Suprapubic skin (tissue), 3 donors: Measurements from ENCODE around the gene RAP1A.
A peak's percentile ranks its signal among the peaks of the same experiment; 100 is the strongest.

Source experiments
- POLR2AphosphoS5 ChIP-seq, 3 donors: sonication (generic); formaldehyde crosslinking; IDR thresholded peaks; one replicate each; pipeline ENCODE4 v1.6.1; 2017; ENCODE audit warnings: antibody characterized with exemption in 3 of 3
- TF ChIP-seq, protein P1 (sequence below), 2 donors: fragments of 200-600 bp in 1 of 2; fragments of 450-650 bp in 1 of 2; sonication (generic) in 1 of 2; IDR thresholded peaks; one replicate each; pipeline ENCODE4 v1.5.1; 2016 to 2019; ENCODE audit warnings: antibody characterized with exemption in 2 of 2, mild to moderate bottlenecking in 1 of 2, moderate library complexity in 1 of 2

DNA sequence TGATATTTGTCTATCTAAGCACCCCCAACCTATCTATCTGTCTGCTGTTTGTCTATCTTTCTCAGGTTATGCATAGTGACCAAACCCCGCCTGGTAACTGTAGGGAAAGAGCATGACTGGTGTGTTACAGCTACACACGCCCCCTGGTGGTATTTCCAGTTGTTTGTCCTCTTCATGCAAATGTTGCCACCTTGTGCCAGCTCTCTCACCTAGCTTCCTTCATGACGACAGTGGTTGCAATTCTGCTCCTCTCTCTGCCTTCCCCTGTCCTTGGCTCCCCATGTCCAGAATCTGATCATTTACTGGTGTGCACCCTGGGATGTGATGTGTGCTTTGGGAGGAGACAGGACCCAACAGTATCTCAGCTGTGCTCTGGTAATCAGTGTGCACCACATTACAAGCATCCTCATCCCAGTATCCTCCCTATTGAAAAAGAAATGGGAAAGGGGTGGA lies 127.7 kb downstream of the RAP1A start:
- TF ChIP-seq, protein P1, sequence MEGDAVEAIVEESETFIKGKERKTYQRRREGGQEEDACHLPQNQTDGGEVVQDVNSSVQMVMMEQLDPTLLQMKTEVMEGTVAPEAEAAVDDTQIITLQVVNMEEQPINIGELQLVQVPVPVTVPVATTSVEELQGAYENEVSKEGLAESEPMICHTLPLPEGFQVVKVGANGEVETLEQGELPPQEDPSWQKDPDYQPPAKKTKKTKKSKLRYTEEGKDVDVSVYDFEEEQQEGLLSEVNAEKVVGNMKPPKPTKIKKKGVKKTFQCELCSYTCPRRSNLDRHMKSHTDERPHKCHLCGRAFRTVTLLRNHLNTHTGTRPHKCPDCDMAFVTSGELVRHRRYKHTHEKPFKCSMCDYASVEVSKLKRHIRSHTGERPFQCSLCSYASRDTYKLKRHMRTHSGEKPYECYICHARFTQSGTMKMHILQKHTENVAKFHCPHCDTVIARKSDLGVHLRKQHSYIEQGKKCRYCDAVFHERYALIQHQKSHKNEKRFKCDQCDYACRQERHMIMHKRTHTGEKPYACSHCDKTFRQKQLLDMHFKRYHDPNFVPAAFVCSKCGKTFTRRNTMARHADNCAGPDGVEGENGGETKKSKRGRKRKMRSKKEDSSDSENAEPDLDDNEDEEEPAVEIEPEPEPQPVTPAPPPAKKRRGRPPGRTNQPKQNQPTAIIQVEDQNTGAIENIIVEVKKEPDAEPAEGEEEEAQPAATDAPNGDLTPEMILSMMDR (IDR thresholded peaks at IDR 0.05) = peak in 1 of 2 donors; percentile 26
- TF ChIP-seq POLR2AphosphoS5 (IDR thresholded peaks at IDR 0.05) = no peak
